Mesenteric fat pad (tissue), 1 donor: Measurements from ENCODE around the gene SDSL. TPM values are rescaled to one million over a fixed set of nuclear protein-coding genes. Genes with fewer than 3 reads are reported as not detected.

Experiments
- DNase-seq: peaks from one replicate; pipeline ENCODE4 v3.0.0-alpha.2; 2020; ENCODE audit warnings: low spot score
- total RNA-seq: library from RNA; stranded (reverse); fragmentation: NEBNext Ultra II Directional; extraction: Animal tissue kit (Norgen Biotek cat#: 25700); gene quantifications from one replicate; pipeline ENCODE4 v1.2.1, GENCODE V29; 2021
- donor health status: DM: yes; HTN: yes; CAD: no.

Gene SDSL
- total RNA-seq, 1 donor from 2014 or later = 5.7 TPM

- no peak for DNase-seq
Measured at GRCh38 chr12:113445544-113446171, 23.5 kb downstream of the SDSL start.

- no peak for DNase-seq
Measured at GRCh38 chr12:113448873-113449272, 26.7 kb downstream of the SDSL start.

DNA sequence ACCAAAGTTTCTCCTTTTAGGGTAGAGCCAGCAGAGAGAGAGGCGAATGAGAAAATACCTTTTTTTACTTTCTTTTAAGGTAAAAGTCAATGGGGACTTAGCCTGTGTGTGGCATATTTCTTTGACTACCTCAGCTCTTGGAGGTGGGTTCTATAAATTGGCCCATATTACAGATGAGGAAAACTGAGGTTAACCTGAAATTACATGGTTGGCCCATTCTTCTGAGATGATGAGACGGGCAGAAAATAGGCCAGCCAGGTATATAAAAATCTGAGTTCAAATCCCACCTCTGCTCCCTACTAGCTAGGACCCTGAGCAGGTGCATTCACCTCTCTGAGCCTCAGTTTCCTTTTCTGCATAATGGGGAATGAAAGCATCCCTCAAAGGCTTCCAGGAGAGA lies 27.1 kb downstream of the SDSL start:
- DNase-seq = no peak

DNA sequence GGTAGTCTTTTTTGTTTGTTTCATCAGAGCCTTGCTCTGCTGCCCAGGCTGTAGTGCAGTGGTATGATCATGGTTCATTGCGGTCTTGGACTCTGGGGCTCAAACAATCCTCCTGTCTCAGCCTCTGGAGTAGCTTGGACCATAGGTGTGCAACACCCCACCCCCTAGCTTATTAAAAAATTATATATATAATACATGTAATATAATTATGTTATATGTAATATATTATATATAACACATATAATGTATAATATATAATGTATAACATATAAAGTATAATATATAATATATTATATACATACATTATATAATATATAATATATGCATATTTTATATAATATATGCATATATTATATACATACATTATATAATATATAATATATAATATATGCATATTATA lies 27.7 kb downstream of the SDSL start:
- DNase-seq = no peak

GRCh38 chr12:113452458-113452857 lies 30.3 kb downstream of the SDSL start:
- DNase-seq = no peak

- no peak for DNase-seq
Measured at GRCh38 chr12:113453330-113453729, 31.1 kb downstream of the SDSL start.

GRCh38 chr12:113456199-113456598 lies 34.0 kb downstream of the SDSL start:
- DNase-seq = no peak

- no peak for DNase-seq
Measured at GRCh38 chr12:113456761-113457160, 34.6 kb downstream of the SDSL start.

GRCh38 chr12:113457185-113457584 lies 35.0 kb downstream of the SDSL start:
- DNase-seq = no peak

- DNase-seq = no peak
Measured at GRCh38 chr12:113457710-113458109, 35.5 kb downstream of the SDSL start.

DNA sequence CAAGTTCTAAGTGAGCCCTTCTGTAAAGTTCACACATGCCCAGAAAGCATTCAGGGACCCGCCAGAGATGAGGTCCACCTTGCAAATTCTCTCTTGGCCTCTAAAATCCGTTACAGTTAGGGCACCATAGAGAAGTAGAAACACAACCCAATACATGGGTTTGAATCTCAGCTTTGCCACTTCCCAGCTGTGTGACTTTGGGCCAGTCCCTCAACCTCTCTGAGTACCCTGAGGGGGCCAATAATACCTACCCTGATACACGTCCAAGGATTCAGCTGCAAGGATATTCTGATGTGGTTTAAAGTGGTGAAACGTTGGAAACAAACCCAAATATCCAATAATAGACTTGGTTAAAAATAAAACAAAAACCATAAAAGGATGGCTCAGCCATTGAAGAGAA lies 37.8 kb downstream of the SDSL start:
- DNase-seq = no peak

DNA sequence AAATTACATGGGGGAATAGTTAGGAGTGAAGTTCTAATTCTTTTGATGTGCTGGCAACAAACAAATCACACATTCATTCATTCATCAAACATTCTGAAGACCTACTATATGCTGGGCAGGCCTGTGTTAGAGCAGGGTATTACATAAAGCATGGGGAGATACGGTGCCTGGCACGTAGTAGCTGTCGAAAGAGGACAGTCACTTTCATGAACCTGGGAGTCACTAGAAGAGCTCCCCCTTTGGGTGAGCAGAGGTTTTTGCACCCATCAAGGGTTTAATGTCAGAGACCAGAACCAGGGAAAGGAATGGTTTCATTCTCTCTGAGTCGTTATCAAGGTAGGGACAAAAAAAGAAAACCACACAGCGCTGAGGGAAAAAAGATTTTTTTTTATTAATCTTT lies 39.5 kb downstream of the SDSL start:
- no peak for DNase-seq

DNA sequence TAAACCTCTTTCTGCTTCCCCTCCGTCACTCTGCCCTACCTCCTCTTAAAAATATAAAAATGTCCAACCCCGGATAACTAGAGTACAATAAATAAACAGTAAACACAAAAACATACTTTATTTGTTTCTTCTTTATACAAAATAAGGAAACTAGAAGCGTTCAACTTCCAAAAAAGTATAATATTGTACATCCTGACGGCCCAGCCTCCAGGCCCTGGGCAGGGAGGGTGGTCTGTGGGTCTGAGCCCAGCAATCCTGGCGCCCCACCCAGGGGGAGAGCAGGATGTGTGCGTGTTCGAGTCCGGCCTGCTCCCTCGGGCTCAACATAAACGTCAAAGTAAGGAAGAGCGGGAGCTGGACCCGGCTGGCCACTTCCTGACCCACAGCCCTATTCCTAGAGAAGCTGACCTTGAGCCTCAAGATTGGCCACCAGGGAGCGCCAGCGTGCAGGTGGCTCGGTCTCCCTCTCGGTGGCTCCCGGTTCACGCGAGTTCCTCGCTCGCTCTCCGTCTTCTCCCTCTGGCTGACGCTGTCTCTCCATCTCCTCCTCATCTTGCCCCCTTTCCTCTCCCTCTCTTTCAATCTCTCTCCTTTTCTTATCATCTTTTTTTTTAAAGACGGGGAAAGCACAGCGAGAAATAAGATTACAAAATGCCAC lies 40.1 kb downstream of the SDSL start:
- no peak for DNase-seq

DNA sequence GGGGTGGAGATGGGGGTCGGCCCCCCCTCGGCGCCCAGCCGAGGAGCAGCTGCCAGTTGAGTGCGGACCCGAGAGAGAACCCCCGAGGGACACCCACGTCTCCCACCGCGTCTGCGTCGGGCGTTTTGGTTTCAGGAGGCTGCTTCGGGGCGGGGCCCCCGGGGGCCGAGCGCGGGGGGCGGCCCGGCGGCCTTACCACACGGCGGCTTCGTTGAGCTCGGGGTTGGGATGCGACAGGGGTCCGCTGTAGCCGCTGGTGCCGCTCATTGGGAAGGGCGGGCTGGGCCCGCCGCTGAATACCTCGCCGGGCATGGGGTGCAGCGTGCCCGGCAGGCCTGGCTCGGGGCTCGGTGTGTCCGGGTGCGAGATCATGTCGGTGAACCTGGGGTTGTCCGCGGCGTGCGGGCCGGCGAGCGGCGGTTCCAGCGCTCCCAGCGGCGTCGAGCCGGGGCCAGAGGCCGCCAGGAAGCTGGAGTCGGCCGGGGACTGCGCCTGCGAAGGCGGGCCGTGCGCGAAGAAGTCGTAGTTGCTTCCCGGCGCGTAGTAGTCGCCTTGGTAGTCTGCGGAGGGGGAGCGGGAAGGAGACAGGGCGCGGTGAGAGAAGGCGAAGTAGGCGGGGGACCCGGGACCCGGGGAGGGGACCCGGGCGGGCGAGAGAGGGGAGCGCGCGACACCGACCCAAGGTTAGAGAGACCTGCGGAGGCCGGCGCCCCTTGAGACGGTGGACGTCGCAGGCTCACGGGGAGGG lies 41.0 kb downstream of the SDSL start:
- no peak for DNase-seq

- DNase-seq = no peak
Measured at GRCh38 chr12:113463746-113464451, 41.7 kb downstream of the SDSL start.

GRCh38 chr12:113464452-113464775 lies 42.2 kb downstream of the SDSL start:
- no peak for DNase-seq

DNA sequence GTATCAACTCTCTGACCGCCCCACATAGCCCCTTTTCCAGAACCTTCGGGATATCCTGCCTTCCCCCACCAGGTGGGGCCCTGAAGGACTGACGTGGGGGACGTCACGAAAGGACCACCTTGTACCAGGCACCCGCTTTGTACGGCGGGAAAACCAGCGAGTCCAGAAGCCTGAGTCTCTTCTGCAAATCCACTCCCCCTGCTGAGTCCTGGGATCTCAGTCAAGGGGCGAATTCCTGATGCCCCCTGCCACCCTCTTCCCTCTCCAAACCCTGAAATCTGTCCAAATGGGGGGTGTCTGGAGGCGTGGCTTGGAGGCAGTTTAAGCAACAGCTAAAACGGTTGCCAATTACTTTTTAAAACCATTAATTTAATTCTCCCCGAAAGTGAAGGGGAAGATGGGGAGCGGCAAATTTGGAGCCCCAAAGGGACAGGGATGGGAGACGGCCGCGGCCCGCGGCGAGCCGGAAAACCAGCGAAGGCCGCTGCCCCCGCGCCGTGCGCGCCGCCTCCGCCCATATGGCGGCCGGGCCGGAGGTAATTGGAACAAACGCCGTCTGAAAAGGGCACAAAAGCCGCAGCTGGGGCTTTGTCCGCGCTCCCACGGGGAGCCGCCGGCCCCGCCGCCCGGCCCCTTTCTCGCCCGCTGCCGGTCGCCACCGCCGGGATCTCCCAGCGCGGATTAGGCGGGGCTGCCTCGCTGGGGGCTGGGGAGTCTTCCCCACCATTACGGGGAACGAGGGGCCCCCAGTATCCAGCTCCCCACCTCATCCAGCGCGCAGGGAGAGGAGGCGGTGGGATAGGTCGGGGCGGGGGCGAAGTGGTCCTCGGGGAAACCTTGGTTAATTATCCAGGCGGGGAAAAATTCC lies 42.9 kb downstream of the SDSL start:
- no peak for DNase-seq

GRCh38 chr12:113465808-113466453 lies 43.8 kb downstream of the SDSL start:
- no peak for DNase-seq

GRCh38 chr12:113466454-113467141 lies 44.4 kb downstream of the SDSL start:
- DNase-seq = no peak

GRCh38 chr12:113467142-113467501 lies 44.9 kb downstream of the SDSL start:
- no peak for DNase-seq
